ENCODE results near the gene NOVA2.

The NOVA2 gene

DNA sequence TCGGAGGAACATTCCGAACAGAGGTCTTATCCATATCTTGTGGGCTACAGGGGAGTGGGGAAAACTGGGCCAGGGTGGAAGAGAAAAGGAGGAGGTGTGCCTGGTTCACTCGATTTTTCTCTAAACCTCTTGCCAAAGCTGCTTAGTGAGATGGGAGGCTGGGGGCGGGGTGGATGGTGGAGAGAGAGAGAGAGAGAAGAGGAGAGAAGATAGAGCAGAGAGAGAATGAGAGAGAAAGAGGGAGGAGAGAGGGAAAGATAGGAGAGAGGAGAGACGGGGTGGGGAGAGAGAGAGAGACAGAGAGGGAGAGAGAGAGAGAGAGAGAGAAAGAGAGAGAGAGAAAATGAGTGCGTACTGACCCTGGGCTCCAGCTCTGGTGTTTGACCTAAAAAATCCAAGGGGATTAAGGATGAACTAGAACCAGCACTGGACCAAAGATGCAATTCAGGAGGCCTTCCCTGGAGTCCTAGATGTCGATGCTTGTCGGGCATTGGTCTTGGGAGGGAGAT, 14.1 kb downstream of the NOVA2 start:
- DNase-seq: no peak

DNA sequence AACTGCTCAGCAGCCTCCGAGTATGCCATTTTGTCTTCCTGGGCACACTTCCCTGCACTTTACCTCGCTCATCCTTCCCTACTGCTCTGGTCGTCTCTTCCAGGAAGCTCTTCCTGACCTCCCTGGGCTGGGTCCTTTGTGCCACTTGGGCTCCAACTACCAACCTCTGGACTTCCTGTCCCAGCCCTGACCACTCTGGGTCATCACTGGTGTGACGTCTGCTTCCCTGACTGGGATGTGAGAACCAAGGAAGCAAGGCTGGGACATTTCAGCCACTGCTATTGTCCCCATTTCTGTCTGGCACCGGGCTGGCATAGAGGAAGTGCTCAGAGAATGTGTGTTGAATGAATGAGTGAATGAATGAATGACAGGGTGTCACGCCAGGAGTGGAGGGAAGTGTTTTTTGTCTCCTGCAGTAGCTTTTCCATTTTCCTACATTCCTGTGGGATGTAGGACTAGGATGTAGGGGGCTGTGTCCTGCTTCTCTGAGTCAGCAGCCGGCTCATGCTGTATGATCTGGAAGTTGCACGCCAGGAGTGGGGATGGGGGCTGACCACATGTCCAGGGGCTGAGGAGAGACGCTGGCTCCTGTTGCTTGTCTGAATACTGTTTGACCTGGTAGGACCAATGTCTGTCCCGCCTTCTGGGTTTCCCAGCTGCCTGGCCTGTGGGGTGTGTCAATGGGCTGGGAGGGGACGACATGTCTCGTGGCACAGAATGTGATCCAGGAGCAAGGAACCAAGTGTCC, 14.7 kb downstream of the NOVA2 start:
- DNase-seq: peak; percentile 31

DNA sequence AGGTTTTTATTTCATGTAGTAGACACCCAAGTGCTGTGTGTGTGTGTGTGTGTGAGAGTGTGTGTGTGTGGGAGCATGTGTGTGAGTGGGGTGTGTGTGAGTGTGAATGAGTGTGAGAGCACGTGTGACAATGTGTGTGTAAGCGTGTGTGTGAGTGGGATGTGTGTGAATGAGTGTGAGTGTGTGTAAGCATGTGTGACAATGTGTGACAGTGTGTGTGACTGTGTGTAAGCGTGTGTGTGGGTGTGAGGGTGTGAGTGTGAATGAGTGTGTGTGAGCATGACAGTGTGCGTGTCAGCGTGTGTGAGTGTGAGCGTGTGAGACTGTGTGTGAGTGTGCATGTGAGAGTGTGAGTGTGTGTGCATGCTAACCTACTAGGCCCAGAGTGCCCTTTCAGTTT, 15.3 kb downstream of the NOVA2 start:
- DNase-seq: no peak

DNA sequence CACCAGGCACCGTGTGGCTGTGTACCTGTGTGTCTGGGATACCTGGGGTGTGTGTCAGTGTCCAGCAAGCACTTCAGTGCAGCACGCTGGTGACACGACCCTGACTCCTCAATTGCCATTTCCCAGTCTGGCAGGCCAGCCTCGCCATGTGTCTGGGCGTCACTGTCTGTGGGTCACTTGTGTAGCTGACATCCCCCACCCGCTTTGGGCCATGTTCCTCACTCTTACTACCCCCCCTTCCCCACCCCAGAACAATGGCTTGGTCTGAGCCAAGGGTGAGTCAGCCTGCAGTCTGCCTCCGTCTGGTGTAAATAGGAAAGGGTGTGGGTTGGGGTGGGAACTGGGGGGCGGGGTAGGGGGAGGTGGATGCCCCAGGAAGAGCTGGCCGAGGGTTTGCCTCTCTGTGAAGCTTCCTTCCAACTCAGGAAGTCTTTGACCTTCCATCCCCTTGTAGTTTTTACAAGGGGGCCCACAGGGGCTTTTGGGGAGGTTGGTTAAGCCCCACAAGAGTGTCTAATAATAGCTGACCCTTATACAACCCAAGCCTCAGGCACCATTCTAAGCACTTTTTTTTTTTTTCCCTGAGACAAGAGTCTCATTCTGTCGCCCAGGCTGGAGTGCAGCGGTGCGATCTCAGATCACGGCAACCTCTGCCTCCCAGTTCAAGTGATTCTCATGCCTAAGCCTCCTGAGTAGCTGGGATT, 17.6 kb downstream of the NOVA2 start:
- DNase-seq: peak; percentile 8

DNA sequence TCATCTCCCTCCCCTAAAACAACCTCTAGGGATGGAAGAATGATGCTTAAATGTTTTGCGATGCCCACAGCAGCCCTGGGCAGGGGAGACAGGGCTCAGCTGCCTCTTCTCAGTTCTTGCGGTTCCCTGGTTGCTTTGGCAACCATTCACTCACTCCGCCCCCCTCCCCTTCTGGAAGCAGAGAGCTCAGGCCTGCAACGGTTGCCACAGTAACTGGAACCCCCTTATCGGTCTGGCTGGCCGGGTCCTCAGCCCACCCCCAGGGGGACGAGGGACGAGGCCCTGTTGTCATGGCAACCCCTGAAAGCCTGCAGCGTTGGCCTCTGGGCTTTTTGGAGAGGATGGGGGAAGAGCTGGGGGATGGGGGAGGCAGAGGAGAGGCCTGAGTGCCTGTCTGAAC, 19.5 kb downstream of the NOVA2 start:
- DNase-seq: no peak

DNA sequence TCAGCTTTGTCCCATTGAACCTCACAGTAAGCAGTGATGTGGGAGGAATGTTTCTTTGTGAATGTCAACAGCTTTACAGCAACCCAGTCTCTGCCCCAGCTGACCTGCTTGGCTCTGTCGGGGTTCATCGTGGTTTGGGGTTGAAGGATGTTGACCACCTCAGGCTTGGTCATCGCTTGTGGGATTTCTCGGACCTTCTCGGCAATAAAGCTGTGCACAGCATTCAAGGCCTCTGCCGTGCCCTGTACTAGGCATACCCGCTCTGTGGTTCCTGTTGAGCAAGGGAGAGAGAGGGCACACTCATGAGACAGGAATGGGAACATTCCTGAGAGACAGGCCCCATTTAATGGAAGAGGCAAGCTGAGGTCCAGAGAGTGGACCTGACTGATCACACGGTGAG, 20.0 kb downstream of the NOVA2 start:
- DNase-seq: no peak

DNA sequence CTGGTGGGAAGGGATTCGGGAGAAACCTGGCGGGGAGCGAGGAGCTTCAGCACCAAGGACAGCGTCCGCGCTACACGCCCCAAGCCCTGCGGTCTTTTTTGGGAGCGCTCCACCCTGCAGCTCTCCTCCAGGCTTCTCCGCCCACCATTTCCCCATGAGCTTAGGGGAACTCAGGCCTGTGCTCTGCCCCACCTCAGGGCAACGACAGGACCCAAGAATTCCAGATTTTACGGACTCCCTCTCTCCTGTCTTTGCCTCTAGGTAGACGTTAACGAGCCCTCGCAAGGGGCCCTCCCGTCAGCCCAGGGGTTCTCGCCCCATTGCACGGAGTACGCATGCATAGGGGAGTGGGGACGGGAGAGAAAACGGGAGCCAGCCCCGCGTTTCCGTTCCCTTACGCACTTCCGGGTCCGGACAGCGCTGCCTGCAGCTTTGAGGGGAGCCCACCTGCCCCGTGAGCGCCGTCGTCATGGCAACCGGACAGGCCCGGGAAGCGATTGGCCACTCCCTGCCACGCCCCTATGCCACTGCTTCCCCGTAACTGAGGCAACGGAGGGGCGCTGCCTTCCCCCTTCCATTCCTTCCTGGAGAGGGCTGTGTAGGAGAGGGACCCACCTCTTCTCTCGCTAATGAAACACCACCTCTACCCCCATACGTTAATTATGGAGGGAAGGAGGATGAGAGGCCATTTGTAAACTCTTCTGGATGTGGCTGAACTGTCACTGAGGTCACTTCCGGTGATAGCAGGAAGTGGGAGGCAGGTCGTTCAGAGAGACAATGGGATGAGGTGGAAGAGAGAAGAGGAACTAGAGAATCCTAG, 20.8 kb downstream of the NOVA2 start:
- DNase-seq: peak; percentile 45

DNA sequence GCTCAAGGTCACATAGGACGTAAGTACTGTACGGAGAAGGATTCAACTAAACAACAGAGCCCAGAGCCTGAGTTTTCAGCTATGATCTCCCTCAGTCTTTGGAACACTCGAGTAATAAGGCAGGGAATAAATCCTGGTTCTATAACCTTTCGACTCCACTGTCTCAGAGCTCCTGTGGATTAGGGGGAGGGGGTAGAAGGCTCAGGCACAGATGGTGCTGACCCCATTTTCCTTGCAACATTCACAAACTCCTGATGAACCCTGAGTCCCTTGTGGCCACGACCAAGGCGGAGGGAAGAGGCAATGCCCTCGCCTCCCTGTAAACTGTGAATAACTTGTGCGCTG, 21.4 kb downstream of the NOVA2 start:
- no peak for DNase-seq

DNA sequence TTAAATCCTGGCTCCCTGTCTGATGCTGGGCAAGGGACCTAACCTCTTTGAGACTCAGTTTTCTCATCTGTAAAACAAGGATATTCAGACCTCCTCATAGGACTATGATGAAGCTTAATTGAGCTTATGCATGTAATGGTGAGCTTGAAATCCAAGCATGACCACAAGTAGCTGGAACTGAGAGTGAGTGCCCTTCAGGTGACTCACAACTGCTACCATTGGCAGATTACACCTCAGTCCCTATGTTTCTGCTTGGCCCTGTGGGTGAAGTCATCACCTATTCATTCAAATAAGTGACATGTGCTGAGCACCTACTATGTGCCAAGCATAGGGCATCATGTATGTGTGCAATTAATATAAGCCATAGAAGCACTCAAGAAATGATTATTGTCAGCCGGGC, 25.7 kb downstream of the NOVA2 start:
- peak; percentile 28 for DNase-seq

DNA sequence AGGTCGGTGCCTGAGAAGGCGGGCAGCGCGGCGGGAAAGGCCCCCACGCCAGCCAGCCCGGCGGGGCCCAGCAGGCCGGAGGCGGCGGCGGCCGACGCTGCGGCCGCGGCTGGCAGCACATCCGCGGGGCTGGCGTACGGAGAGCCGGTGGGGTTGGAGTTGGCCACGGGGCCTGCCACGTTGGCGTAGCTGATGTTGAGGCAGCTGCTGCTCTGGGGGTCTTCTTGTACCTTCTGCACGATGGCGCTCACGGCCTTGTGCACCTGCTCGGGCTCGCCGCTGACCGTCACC, 33.2 kb downstream of the NOVA2 start:
- DNase-seq: no peak

DNA sequence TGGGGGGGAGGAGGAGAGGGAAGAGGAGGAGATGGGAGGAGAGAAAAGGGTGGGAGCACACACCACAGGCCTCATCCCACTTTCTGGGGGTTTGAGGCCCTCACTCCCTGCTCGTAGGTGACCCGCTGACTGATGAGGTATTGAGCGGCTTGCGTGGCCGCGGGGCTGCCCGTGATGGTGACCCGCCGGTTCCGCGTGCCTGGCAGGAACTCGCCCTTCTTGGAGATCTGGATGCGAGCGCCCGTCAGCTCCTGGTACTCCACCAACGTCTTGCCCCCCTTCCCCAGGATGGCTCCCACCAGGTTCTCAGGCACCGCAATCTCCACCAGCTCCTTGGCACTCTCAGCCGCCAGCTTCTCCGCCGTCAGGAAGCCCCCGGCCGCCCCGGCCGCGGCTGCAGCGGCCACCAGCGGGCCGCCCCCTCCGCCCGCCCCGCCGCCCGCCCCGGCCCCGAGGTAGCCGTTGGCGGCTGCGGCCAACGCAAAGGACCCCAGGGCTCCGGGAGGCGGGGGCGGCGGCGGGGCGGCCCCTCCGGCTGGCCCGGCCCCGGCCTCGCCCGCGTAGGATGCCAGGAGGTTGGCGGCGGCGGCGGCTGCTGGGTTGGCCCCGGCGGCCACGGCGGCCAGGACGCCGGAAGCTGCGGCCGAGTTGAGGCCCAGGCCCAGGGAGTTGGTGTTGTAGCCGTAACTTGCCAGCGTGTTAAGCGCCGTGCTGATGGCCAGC, 33.7 kb downstream of the NOVA2 start:
- no peak for DNase-seq

DNA sequence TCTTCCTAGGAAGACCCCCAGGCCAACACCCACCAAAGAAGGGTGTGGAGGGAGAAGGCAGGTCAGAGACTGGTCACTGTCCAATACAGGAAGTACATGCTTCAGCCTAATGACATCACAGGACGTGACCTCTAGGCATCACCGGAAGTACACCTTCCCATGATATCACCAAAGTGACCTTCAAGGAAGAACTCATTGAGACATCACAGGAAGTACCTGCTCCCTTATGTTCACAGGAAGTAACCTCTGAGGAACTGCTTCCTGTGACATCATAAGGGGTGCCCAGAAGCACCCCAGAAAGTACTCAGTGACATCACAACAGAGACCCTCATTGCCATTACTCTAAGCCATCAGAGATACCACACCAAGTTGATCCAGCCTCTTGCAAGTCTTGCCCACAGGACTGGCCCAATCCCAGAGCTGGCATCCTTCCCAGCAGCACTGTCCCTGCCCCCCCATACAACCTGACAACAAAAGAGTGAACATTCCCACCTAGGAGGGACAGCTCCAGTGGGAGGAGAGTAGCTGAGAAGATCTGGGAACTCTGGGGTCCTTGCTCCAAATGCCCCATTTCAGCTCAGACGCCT, 34.8 kb downstream of the NOVA2 start:
- no peak for DNase-seq

DNA sequence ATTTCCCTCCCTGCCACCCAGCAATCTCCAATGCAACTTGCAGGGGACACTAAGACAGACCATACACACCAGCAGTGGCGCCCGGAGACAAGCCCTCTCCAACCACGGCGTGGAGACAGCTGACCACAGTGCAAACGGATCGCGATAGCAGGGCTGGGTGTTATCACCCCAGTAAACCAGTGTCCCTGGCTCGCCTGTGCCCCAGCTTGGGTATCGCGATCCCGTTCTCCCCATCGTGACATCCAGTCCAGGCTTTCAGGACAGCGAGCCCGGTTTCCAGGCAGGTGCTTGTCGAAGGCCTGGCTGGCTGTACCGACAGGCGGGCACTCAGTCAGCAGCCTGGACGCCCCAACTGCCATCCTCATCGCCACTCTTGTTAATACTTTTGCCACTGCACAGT, 38.4 kb downstream of the NOVA2 start:
- DNase-seq: no peak

DNA sequence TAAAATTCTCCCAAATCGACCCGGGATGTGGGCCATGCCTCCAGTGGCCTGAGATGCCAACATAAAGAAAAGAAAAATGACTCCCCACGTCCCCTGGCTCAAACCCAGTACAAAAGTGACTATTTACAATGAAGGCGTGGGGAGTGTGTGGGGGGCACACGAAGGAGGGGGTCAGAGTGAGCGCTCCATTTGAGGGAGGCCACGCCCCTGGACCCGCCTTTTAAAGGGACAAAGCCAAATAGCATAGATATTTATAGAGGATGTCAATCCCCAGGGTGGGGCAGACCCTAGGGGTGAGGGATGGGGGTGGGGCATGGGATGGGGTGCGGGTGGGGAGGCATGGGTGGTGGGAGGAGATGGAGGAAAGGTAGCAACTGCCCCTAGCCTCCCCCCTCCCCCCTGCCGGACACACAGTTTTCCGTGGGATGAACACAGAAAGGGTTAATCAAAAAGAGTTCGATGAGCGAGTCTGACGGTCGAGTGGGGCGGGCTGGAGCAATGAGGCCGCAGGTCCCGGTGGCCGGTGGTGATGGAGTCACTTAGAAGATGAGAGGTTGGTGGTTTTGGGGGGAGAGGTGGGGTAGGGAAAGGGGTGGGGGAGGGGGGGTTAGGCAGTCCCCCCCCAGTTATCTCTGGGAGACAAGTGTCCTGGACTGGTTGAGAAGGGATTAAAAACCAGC, 39.0 kb downstream of the NOVA2 start:
- no peak for DNase-seq

DNA sequence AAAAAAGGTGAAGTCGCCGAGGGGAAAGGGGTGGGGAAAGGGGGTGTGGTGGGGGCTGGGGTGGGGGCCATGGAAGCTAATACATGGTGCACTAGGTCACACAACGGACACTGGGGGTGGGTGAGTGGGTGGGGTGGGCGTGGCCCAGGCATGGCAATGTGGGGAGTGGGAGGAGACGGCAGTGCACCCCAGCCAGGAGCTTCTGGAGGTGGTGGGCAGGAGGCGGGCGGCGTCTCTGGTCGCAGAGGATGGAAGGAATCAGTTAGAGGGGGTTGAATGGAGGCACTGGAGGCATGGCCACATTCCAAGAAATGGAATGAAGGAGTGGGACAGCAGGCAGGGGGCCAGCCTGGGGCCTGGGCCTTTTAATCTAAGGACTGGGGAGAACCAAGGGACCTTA, 39.9 kb downstream of the NOVA2 start:
- no peak for DNase-seq

DNA sequence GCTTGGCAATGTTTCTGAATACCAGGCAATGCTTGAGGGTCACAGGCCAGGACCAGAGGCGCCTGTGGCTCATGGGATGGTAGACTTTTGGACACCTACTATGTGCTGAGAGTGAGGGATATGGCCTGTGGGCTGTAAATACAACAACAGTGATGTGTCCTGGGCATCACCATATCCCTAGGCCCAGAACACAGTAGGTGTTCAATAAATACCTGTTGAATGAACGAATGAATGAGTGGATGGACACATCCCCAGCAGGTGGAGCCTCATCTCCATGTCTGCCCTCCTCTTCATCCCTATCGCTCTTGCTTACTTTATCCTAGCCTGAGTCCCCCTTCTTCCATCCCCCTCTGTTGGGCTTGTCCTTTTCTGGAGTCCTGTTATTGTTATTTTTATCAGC, 42.6 kb downstream of the NOVA2 start:
- DNase-seq: no peak

DNA sequence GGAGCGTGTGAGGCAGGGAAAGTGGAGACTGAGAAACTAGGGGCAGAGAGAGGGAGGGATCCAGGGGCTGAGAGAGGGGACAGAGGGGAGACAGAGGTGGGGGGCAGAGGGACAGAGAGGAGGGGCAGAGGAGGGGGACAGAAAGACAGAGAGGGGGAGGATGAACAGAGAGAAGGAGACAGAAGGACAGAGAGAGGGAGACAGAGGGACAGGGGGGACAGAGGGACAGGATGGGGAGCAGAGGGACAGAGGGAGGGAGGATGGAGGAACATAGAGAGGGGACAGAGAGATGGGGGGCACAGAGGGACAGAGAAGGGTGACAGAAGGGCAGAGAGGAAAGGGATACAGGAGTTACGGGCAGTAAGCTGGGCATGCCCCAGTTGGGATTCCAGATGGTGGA, 44.4 kb downstream of the NOVA2 start:
- DNase-seq: no peak

DNA sequence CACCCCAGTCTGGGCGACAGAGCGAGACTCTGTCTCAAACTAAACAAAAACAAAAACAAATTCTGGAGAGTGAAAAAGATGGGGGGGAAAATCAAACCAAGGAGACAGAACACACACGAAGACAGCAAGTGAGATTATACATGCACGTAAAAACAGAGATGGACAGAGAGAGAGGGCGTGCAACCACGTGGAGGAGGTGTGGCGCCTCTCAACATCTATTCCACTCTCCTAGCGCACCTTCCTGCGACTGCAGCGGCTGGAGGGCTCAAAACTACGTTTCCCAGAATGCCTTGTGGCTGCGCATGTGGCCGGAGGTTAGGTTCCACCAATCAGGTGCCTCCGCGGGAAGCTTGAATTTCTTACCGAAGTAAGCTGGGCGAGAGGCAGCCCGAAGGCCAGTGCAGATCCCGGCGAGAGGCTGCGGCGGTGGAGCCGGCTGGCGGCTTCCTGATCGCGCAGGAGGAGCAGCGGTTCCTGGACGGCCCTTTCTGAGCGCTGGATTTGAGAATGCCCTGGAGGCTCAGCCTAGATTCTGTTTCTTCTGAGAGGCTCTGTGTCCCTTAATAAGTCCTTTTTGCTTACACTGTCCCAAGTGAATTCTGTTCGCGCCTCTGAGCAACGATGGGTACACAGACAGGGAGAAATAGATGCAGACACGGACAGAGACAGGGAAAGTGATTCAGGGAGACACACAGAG, 46.0 kb downstream of the NOVA2 start:
- DNase-seq: peak; percentile 82

DNA sequence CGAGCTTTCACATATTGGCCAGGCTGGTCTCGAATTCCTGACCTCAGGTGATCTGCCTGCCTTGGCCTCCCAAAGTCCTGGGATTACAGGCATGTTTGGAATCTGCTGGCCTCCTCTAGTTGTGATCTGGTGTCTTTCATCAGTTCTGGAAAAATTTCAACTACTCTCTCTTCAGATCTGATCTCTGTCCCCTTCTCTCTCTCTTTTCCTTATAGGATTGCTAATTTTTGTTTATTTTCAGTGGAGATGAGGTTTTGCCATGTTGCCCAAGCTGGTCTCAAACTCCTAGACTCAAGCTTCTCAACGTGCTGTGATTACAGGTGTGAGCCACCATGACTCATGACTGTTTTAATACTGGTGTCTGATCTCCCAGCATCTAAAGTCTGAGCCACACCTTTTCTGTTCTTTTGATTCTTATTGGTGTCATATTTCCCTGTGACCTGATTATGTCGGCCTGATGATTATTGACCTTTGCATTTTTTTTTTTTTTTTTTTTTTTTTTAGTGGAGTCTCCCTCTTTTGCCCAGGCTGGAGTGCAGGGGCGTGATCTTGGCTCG, 48.7 kb downstream of the NOVA2 start:
- no peak for DNase-seq

DNA sequence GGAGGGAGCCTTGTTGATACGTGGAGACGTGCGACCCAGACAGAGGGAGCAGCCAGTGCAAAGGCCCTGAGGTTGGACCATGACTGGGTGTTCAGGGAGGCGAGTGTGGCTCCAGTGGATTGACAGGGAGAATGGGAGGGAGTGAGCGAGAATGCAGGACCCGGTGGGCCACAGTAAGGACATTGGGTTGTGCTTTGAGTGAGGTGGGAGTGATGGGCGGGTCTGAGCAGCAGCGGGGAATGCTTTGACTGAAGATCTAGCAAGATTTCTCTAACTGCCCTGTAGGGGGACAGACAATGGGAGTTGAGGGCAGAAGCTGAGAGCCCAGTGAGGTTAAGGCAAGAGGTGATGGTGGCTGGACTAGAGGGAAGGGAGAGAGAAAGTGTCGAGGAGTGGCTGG, 51.4 kb downstream of the NOVA2 start:
- no peak for DNase-seq

DNA sequence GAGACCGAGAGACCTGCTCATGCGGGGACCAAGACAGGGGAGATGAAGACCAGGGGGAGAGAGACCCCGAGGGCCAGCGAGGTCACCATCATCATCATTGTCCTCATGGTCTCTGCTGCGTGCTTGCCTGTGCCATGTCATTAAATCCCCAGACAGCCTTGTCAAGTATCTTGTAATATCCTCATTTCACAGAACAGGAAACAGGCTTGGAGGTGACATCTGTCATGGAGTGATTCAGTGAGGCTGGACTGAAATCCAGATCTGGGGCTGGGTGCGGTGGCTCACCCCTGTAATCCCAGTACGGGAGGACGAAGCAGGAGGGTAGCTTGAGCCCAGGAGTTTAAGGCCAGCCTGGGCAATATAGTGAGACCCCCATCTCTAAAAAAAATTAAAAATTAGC, 53.2 kb downstream of the NOVA2 start:
- DNase-seq: no peak

All from fibroblast of skin of abdomen (primary cell).